ENCODE data around the gene GPRIN1. TPM values are rescaled to one million over a fixed set of nuclear protein-coding genes. Genes with fewer than 3 reads are reported as not detected.

Gene GPRIN1
- 15.3 and 19.9 TPM in 2 replicates for total RNA-seq (2014; rRNA removed; shearing (Covaris generic))

- in situ Hi-C loops (cut with HindIII; ENCODE audit: low sequenced_read_pairs): no loop called here
- peak; percentile 72 for DNase-seq (ENCODE audit: low spot score)
Observed at GRCh38 chr5:176609724-176610434, at the start of gene GPRIN1. GPRIN1 (minus strand) TSS chr5:176610156; CDS start chr5:176599834, 10,322 bp downstream.

- DNase-seq (ENCODE audit: low spot score): no peak
- in situ Hi-C loops (cut with HindIII; ENCODE audit: low sequenced_read_pairs): no loop called here
Observed at GRCh38 chr5:176659512-176659839, 49.5 kb upstream of the GPRIN1 start.

GRCh38 chr5:176658817-176659511 lies 49.0 kb upstream of the GPRIN1 start:
- DNase-seq (ENCODE audit: low spot score): no peak
- in situ Hi-C loops (cut with HindIII; ENCODE audit: low sequenced_read_pairs): no loop called here

GRCh38 chr5:176658007-176658599 lies 48.1 kb upstream of the GPRIN1 start:
- in situ Hi-C loops (cut with HindIII; ENCODE audit: low sequenced_read_pairs): no loop called here
- peak; percentile 90 for DNase-seq (ENCODE audit: low spot score)

GRCh38 chr5:176656467-176656990 lies 46.6 kb upstream of the GPRIN1 start:
- in situ Hi-C loops (cut with HindIII; ENCODE audit: low sequenced_read_pairs): no loop called here
- DNase-seq (ENCODE audit: low spot score): no peak

- no peak for DNase-seq (ENCODE audit: low spot score)
- in situ Hi-C loops (cut with HindIII; ENCODE audit: low sequenced_read_pairs): no loop called here
Observed at GRCh38 chr5:176654856-176655255, 44.9 kb upstream of the GPRIN1 start.

- DNase-seq (ENCODE audit: low spot score): peak; percentile 68
Observed at GRCh38 chr5:176653401-176654385, 43.7 kb upstream of the GPRIN1 start.

GRCh38 chr5:176652136-176652535 lies 42.2 kb upstream of the GPRIN1 start:
- in situ Hi-C loops (cut with HindIII; ENCODE audit: low sequenced_read_pairs): no loop called here
- peak; percentile 95 for DNase-seq (ENCODE audit: low spot score)

More at GRCh38 chr5:176653401-176654385, 43.7 kb upstream of the GPRIN1 start:
- in situ Hi-C loops (cut with HindIII; ENCODE audit: low sequenced_read_pairs): no loop called here

GRCh38 chr5:176651472-176651980 lies 41.6 kb upstream of the GPRIN1 start:
- no peak for DNase-seq (ENCODE audit: low spot score)
- in situ Hi-C loops (cut with HindIII; ENCODE audit: low sequenced_read_pairs): no loop called here

- no peak for DNase-seq (ENCODE audit: low spot score)
- in situ Hi-C loops (cut with HindIII; ENCODE audit: low sequenced_read_pairs): no loop called here
Observed at GRCh38 chr5:176650354-176650884, 40.5 kb upstream of the GPRIN1 start.

GRCh38 chr5:176648474-176649194 lies 38.7 kb upstream of the GPRIN1 start:
- DNase-seq (ENCODE audit: low spot score): no peak
- in situ Hi-C loops (cut with HindIII; ENCODE audit: low sequenced_read_pairs): no loop called here

- in situ Hi-C loops (cut with HindIII; ENCODE audit: low sequenced_read_pairs): no loop called here
- no peak for DNase-seq (ENCODE audit: low spot score)
Observed at GRCh38 chr5:176647843-176648473, 38.0 kb upstream of the GPRIN1 start.

- DNase-seq (ENCODE audit: low spot score): peak; percentile 100
- in situ Hi-C loops (cut with HindIII; ENCODE audit: low sequenced_read_pairs): no loop called here
Observed at GRCh38 chr5:176647030-176647842, 37.3 kb upstream of the GPRIN1 start, which contains the start of gene TSPAN17. TSPAN17 (plus strand) TSS chr5:176647484; CDS start chr5:176647616, 132 bp downstream.

- DNase-seq (ENCODE audit: low spot score): no peak
- in situ Hi-C loops (cut with HindIII; ENCODE audit: low sequenced_read_pairs): no loop called here
Observed at GRCh38 chr5:176646707-176647029, 36.7 kb upstream of the GPRIN1 start.

GRCh38 chr5:176646049-176646706 lies 36.2 kb upstream of the GPRIN1 start:
- in situ Hi-C loops (cut with HindIII; ENCODE audit: low sequenced_read_pairs): no loop called here
- no peak for DNase-seq (ENCODE audit: low spot score)

Data from G401 (cell line).